ENCODE data around the gene FERMT1. TPM values are rescaled to one million over a fixed set of nuclear protein-coding genes. Genes with fewer than 3 reads are reported as not detected.

FERMT1 gene
- total and polyA plus RNA-seq, 2 donors (not counting 3 experiments of a cell fraction or from before 2014, with no cell fraction given): 0.11 to 1.5 TPM

DNA sequence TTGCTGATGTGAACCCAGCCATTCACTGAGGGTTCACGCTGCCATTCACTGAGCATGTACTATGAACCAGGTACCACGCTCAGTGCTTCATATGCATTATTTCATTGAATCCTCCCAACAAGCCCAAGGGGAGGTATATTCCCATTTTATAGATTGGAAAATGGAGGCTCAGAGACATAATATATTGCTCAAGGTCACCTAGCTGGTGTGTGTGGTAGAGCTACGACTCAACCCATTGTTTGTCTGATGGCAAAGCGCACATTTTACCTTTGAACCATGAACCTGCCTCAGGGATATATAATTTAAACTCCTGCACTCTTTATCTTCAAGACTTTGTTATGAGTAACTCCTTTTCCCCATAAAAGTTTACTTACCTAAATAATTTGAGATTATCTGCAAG lies 28.3 kb downstream of the FERMT1 start:
- Histone ChIP-seq H3K9me3 (replicated peaks; ENCODE audit: control insufficient read depth, insufficient read depth, low read length) (no peaks in the 10 kb centered on the region), H4K20me1 (replicated peaks; ENCODE audit: control insufficient read depth, extremely low read depth, insufficient read depth, low read length) (no peaks in the 10 kb centered on the region), H3K9ac (replicated peaks; ENCODE audit: extremely low read depth, insufficient read depth, low read length) (no peak overlapping the region), H3K9me1 (replicated peaks; ENCODE audit: control insufficient read depth, extremely low read depth, insufficient read depth, low read length) (no peaks in the 10 kb centered on the region), H3K4me3 (replicated peaks in 1 of 3; ENCODE audit: insufficient read depth in 1 of 3, low read depth in 1 of 3, low read length in 3 of 3) (no peak overlapping the region), H3K4me2 (ENCODE audit: insufficient read depth, low read length) (no peak overlapping the region), H3K4me1 (ENCODE audit: control insufficient read depth, extremely low read depth, insufficient read depth, low read length) (no peaks in the 10 kb centered on the region), H3K36me3 (ENCODE audit: control insufficient read depth in 2 of 2, extremely low read depth in 1 of 2, insufficient read depth in 2 of 2, low read length in 2 of 2) (no peaks in the 10 kb centered on the region), H3K27me3 (ENCODE audit: control insufficient read depth in 2 of 2, insufficient read depth in 2 of 2, low read length in 2 of 2) (no peaks in the 10 kb centered on the region), H3K79me2 (ENCODE audit: control insufficient read depth, insufficient read depth, low read length) (no peaks in the 10 kb centered on the region), H3K27ac (ENCODE audit: insufficient read depth, low read depth, low read length) (no peak overlapping the region), H2AFZ (ENCODE audit: low read depth, low read length) (no peak overlapping the region)
- FAIRE-seq (no peak), DNase-seq (ENCODE audit: low read depth, low spot score) (no peak)
- POLR2A ChIA-PET: no interaction called here
- BruUV-seq (replicated peaks): no TSS peak
- TF ChIP-seq MYC (IDR thresholded peaks at IDR 0.05; ENCODE audit: low read depth, low read length): no peak
- TF ChIP-seq JUN (IDR thresholded peaks at IDR 0.05; ENCODE audit: borderline replicate concordance, insufficient read depth, insufficient read length, low read depth): no peak
- TF ChIP-seq POLR2A (IDR thresholded peaks at IDR 0.05; ENCODE audit: low read depth, low read length): no peak
- no peak for TF ChIP-seq FOS (IDR thresholded peaks at IDR 0.05; ENCODE audit: borderline replicate concordance, insufficient read depth, low read length)
- TF ChIP-seq MAX (IDR thresholded peaks at IDR 0.05; ENCODE audit: insufficient read depth, insufficient read length): no peak
- TF ChIP-seq, protein P1, sequence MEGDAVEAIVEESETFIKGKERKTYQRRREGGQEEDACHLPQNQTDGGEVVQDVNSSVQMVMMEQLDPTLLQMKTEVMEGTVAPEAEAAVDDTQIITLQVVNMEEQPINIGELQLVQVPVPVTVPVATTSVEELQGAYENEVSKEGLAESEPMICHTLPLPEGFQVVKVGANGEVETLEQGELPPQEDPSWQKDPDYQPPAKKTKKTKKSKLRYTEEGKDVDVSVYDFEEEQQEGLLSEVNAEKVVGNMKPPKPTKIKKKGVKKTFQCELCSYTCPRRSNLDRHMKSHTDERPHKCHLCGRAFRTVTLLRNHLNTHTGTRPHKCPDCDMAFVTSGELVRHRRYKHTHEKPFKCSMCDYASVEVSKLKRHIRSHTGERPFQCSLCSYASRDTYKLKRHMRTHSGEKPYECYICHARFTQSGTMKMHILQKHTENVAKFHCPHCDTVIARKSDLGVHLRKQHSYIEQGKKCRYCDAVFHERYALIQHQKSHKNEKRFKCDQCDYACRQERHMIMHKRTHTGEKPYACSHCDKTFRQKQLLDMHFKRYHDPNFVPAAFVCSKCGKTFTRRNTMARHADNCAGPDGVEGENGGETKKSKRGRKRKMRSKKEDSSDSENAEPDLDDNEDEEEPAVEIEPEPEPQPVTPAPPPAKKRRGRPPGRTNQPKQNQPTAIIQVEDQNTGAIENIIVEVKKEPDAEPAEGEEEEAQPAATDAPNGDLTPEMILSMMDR (IDR thresholded peaks at IDR 0.05; ENCODE audit: extremely low read depth in 1 of 2, insufficient read depth in 1 of 2, low read depth in 1 of 2, low read length in 2 of 2): no peak
- TF ChIP-seq EZH2 (IDR thresholded peaks at IDR 0.05; ENCODE audit: borderline replicate concordance, low read depth, low read length, severe bottlenecking): no peak
- no peak for TF ChIP-seq GATA2 (IDR thresholded peaks at IDR 0.05; ENCODE audit: insufficient read depth, insufficient read length, low read depth, low read length)
- no peak for TF ChIP-seq POLR2AphosphoS5 (IDR thresholded peaks at IDR 0.05; ENCODE audit: insufficient read depth, low read depth, low read length)
- dilution Hi-C loops (cut with MboI; ENCODE audit: extremely low pct_ligation_motif_present, low sequenced_read_pairs): no loop called here
- CTCF ChIA-PET: no interaction called here
- intact Hi-C loops (cut with micrococcal nuclease): no loop called here

All from endothelial cell of umbilical vein (primary cell).